Measurements from ENCODE around the gene MIPEP. TPM values are rescaled to one million over a fixed set of nuclear protein-coding genes. Genes with fewer than 3 reads are reported as not detected.

MIPEP gene
- total RNA-seq, 1 donor from 2014 or later = 15.7 TPM

- no peak for TF ChIP-seq CTCF (conservative IDR thresholded peaks at IDR 0.05; ENCODE audit: low read depth, low read length)
- DNase-seq (ENCODE audit: low read depth) = no peak
- no peak overlapping the region for H3K4me3 ChIP-seq (ENCODE audit: low read depth, low read length)
These were observed 187.6 kb downstream of the MIPEP start for GRCh38 chr13:23701636-23702035.

- no peak overlapping the region for H3K4me3 ChIP-seq (ENCODE audit: low read depth, low read length)
- TF ChIP-seq CTCF (conservative IDR thresholded peaks at IDR 0.05; ENCODE audit: low read depth, low read length) = no peak
These were observed 188.0 kb downstream of the MIPEP start for GRCh38 chr13:23701186-23701585.

GRCh38 chr13:23699271-23699670, 189.9 kb downstream of the MIPEP start:
- TF ChIP-seq CTCF (conservative IDR thresholded peaks at IDR 0.05; ENCODE audit: low read depth, low read length) = no peak
- no peak overlapping the region for H3K4me3 ChIP-seq (ENCODE audit: low read depth, low read length)
- no peak for DNase-seq (ENCODE audit: low read depth)

More at GRCh38 chr13:23701186-23701585, 188.0 kb downstream of the MIPEP start:
- no peak for DNase-seq (ENCODE audit: low read depth)

GRCh38 chr13:23697772-23698313, 191.4 kb downstream of the MIPEP start:
- no peak for DNase-seq (ENCODE audit: low read depth)

GRCh38 chr13:23696610-23697009, 192.6 kb downstream of the MIPEP start:
- TF ChIP-seq CTCF (conservative IDR thresholded peaks at IDR 0.05; ENCODE audit: low read depth, low read length) = no peak
- no peak overlapping the region for H3K4me3 ChIP-seq (ENCODE audit: low read depth, low read length)
- DNase-seq (ENCODE audit: low read depth) = no peak

More at GRCh38 chr13:23697772-23698313, 191.4 kb downstream of the MIPEP start:
- no peak for TF ChIP-seq CTCF (conservative IDR thresholded peaks at IDR 0.05; ENCODE audit: low read depth, low read length)
- no peak overlapping the region for H3K4me3 ChIP-seq (ENCODE audit: low read depth, low read length)

- H3K4me3 ChIP-seq (ENCODE audit: low read depth, low read length) = no peak overlapping the region
- no peak for TF ChIP-seq CTCF (conservative IDR thresholded peaks at IDR 0.05; ENCODE audit: low read depth, low read length)
- DNase-seq (ENCODE audit: low read depth) = no peak
These were observed 193.3 kb downstream of the MIPEP start for GRCh38 chr13:23695711-23696464.

GRCh38 chr13:23695196-23695595, 194.0 kb downstream of the MIPEP start:
- H3K4me3 ChIP-seq (ENCODE audit: low read depth, low read length) = no peak overlapping the region
- DNase-seq (ENCODE audit: low read depth) = no peak
- no peak for TF ChIP-seq CTCF (conservative IDR thresholded peaks at IDR 0.05; ENCODE audit: low read depth, low read length)
